ENCODE measurements around the gene RPS15.
A peak's percentile ranks its signal among the peaks of the same experiment; 100 is the strongest.
"Not testable (repeated sequence)": the region's sequence is repeated elsewhere in the genome, so short reads cannot be mapped to it uniquely, and the experiment has no call there.

Gene RPS15

GRCh38 chr19:1471010-1471514, 32.9 kb downstream of the RPS15 start:
- DNase-seq: no peak

GRCh38 chr19:1471515-1472160, 33.4 kb downstream of the RPS15 start:
- DNase-seq: no peak

GRCh38 chr19:1472231-1473084, 34.3 kb downstream of the RPS15 start:
- no peak for DNase-seq

- DNase-seq: no peak
Observed at GRCh38 chr19:1473085-1473851, 35.1 kb downstream of the RPS15 start.

GRCh38 chr19:1474011-1474764, 36.0 kb downstream of the RPS15 start:
- no peak for DNase-seq

- DNase-seq: no peak
Observed at GRCh38 chr19:1474765-1475351, 36.7 kb downstream of the RPS15 start.

- no peak for DNase-seq
Observed at GRCh38 chr19:1475751-1476437, 37.7 kb downstream of the RPS15 start.

GRCh38 chr19:1477056-1477455, 38.9 kb downstream of the RPS15 start:
- DNase-seq: not testable (repeated sequence)

- peak; percentile 91 to 93 for DNase-seq
Observed at GRCh38 chr19:1478934-1479707, 40.9 kb downstream of the RPS15 start, which contains the start of gene C19orf25. TSS of gene C19orf25 (minus strand) at chr19:1479215. CDS start at chr19:1478903, 312 bp downstream.

GRCh38 chr19:1481224-1481892, 43.2 kb downstream of the RPS15 start:
- no peak for DNase-seq

GRCh38 chr19:1481893-1482360, 43.7 kb downstream of the RPS15 start:
- no peak for DNase-seq

- no peak for DNase-seq
Observed at GRCh38 chr19:1482361-1483130, 44.4 kb downstream of the RPS15 start.

- no peak for DNase-seq
Observed at GRCh38 chr19:1483131-1483978, 45.2 kb downstream of the RPS15 start.

- no peak for DNase-seq
Observed at GRCh38 chr19:1483979-1484428, 45.8 kb downstream of the RPS15 start.

GRCh38 chr19:1486720-1487575, 48.8 kb downstream of the RPS15 start:
- DNase-seq: no peak

GRCh38 chr19:1487576-1488281, 49.5 kb downstream of the RPS15 start:
- no peak for DNase-seq
